ENCODE results near the gene KCNQ1. TPM values are rescaled to one million over a fixed set of nuclear protein-coding genes. Genes with fewer than 3 reads are reported as not detected.

Gene KCNQ1
- total RNA-seq, 1 experiment from 2014 or later: 9.2 TPM

GRCh38 chr11:2898366-2899079 is 453.7 kb downstream of the KCNQ1 start:
- Mint-ChIP-seq H3K27ac (ENCODE audit: unreplicated experiment) (peak overlapping the region; percentile 74), H3K36me3 (ENCODE audit: insufficient read depth, unreplicated experiment) (peaks cover 39% of the 10 kb centered on the region), H3K4me1 (ENCODE audit: low read depth, unreplicated experiment) (peaks cover 41% of the 10 kb centered on the region), H3K27me3 (ENCODE audit: unreplicated experiment) (no peaks in the 10 kb centered on the region), H3K9me3 (ENCODE audit: low read depth, unreplicated experiment) (peaks cover 3% of the 10 kb centered on the region), H3K4me3 (ENCODE audit: low read depth, unreplicated experiment) (peak overlapping the region; percentile 21)
- intact Hi-C loops (cut with micrococcal nuclease; ENCODE audit: unreplicated experiment): no loop called here
- CTCF ChIA-PET: interaction anchor here (1.0 kb wide), 1 partner anchor 32 kb away, joined by 4 read pairs; no protein-coding TSS in a partner anchor
- TF ChIP-seq CTCF (IDR thresholded peaks at IDR 0.05; ENCODE audit: unreplicated experiment): no peak
- BruUV-seq (replicated peaks): no TSS peak
- DNase-seq: peak; percentile 73

Other genes with a start within 250 kb of the KCNQ1 start
- gene ASCL2, start 174.4 kb upstream of the KCNQ1 start, total RNA-seq (2022): not detected in 2 replicates
- not detected in 2 replicates for gene C11orf21, start 143.1 kb upstream of the KCNQ1 start, total RNA-seq (2022)
- gene TSPAN32, start 143.0 kb upstream of the KCNQ1 start, total RNA-seq (2022): not detected in 2 replicates
- gene CD81, start 67.7 kb upstream of the KCNQ1 start, total RNA-seq (2022): 283 and 310 TPM in 2 replicates
- 49.4 and 51.9 TPM in 2 replicates for gene TSSC4, start 44.3 kb upstream of the KCNQ1 start, total RNA-seq (2022)
- gene TRPM5, start 494 bp upstream of the KCNQ1 start, total RNA-seq (2022): not detected in 2 replicates

All from Calu3 (cell line).